Glutamatergic neuron (in vitro differentiated cells): Measurements from ENCODE around the gene PMM1. TPM values are rescaled to one million over a fixed set of nuclear protein-coding genes. Genes with fewer than 3 reads are reported as not detected.

Source experiments
- DNase-seq: peaks from one replicate; pipeline ENCODE4 v3.0.0; 2022
- H3K27ac Mint-ChIP-seq: one replicate; pipeline ENCODE4 v1.8.0; 2020; ENCODE audit warnings: mild to moderate bottlenecking, mixed read lengths, inconsistent platforms; ENCODE audit not compliant: unreplicated experiment
- H3K27me3 Mint-ChIP-seq: one replicate; pipeline ENCODE4 v1.8.0; 2020; ENCODE audit warnings: mild to moderate bottlenecking, moderate library complexity, mixed read lengths, inconsistent platforms; ENCODE audit not compliant: unreplicated experiment
- H3K36me3 Mint-ChIP-seq: one replicate; pipeline ENCODE4 v1.8.0; 2020; ENCODE audit warnings: mild to moderate bottlenecking, mixed read lengths, inconsistent platforms; ENCODE audit not compliant: unreplicated experiment
- H3K4me1 Mint-ChIP-seq: one replicate; pipeline ENCODE4 v1.8.0; 2020; ENCODE audit warnings: mild to moderate bottlenecking, low read depth, mixed read lengths, inconsistent platforms; ENCODE audit not compliant: unreplicated experiment
- H3K4me3 Mint-ChIP-seq: one replicate; pipeline ENCODE4 v1.8.0; 2020; ENCODE audit warnings: mild to moderate bottlenecking, mixed read lengths, inconsistent platforms; ENCODE audit not compliant: unreplicated experiment
- H3K9me3 Mint-ChIP-seq: one replicate; pipeline ENCODE4 v1.8.0; 2020; ENCODE audit warnings: mild to moderate bottlenecking, moderate library complexity, mixed read lengths, inconsistent platforms; ENCODE audit not compliant: unreplicated experiment
- CTCF ChIP-seq: fragments of 200-600 bp; sonication (generic); IDR thresholded peaks from one replicate; pipeline ENCODE4 v1.5.0; 2021; ENCODE audit not compliant: partially characterized antibody, unreplicated experiment
- total RNA-seq: library from RNA; stranded (reverse); fragmentation: NEBNext Ultra II Directional; extraction: Animal tissue kit (Norgen Biotek cat#: 25700); gene quantifications from one replicate; pipeline ENCODE4 v1.2.1, GENCODE V29; 2021; ENCODE audit not compliant: unreplicated experiment

The PMM1 gene
- total RNA-seq, 1 donor from 2014 or later, result 35.0 TPM

GRCh38 chr22:41541484-41541883 is 48.2 kb downstream of the PMM1 start:
- TF ChIP-seq CTCF, result no peak
- no peaks in the 10 kb centered on the region for H3K9me3 Mint-ChIP-seq
- peak overlapping the region; percentile 0 for H3K27ac Mint-ChIP-seq
- DNase-seq, result no peak
- peak overlapping the region; percentile 8 for H3K4me3 Mint-ChIP-seq
- peaks cover 7% of the 10 kb centered on the region for H3K27me3 Mint-ChIP-seq
- H3K4me1 Mint-ChIP-seq, result peaks cover 10% of the 10 kb centered on the region
- H3K36me3 Mint-ChIP-seq, result no peaks in the 10 kb centered on the region

GRCh38 chr22:41540365-41540764 is 49.3 kb downstream of the PMM1 start:
- H3K27ac Mint-ChIP-seq, result no peak overlapping the region
- DNase-seq, result no peak
- H3K4me1 Mint-ChIP-seq, result peaks cover 10% of the 10 kb centered on the region
- no peaks in the 10 kb centered on the region for H3K9me3 Mint-ChIP-seq
- H3K4me3 Mint-ChIP-seq, result no peak overlapping the region
- H3K36me3 Mint-ChIP-seq, result no peaks in the 10 kb centered on the region
- H3K27me3 Mint-ChIP-seq, result peaks cover 7% of the 10 kb centered on the region
- no peak for TF ChIP-seq CTCF

- peaks cover 9% of the 10 kb centered on the region for H3K4me1 Mint-ChIP-seq
- no peak overlapping the region for H3K27ac Mint-ChIP-seq
- no peaks in the 10 kb centered on the region for H3K36me3 Mint-ChIP-seq
- H3K27me3 Mint-ChIP-seq, result peaks cover 8% of the 10 kb centered on the region
- H3K9me3 Mint-ChIP-seq, result no peaks in the 10 kb centered on the region
- no peak for DNase-seq
- H3K4me3 Mint-ChIP-seq, result no peak overlapping the region
- TF ChIP-seq CTCF, result no peak
Observed at GRCh38 chr22:41540006-41540315, 49.7 kb downstream of the PMM1 start.

- Mint-ChIP-seq H3K4me3 (no peak overlapping the region), H3K9me3 (no peaks in the 10 kb centered on the region), H3K4me1 (peaks cover 4% of the 10 kb centered on the region), H3K27me3 (peaks cover 10% of the 10 kb centered on the region), H3K36me3 (no peaks in the 10 kb centered on the region), H3K27ac (no peak overlapping the region)
- DNase-seq, result no peak
- no peak for TF ChIP-seq CTCF
Observed at GRCh38 chr22:41539146-41540005, 50.3 kb downstream of the PMM1 start.

GRCh38 chr22:41538583-41538982 is 51.1 kb downstream of the PMM1 start:
- peaks cover 4% of the 10 kb centered on the region for H3K4me1 Mint-ChIP-seq
- no peaks in the 10 kb centered on the region for H3K36me3 Mint-ChIP-seq
- H3K27ac Mint-ChIP-seq, result no peak overlapping the region
- TF ChIP-seq CTCF, result no peak
- H3K4me3 Mint-ChIP-seq, result no peak overlapping the region
- peaks cover 10% of the 10 kb centered on the region for H3K27me3 Mint-ChIP-seq
- no peaks in the 10 kb centered on the region for H3K9me3 Mint-ChIP-seq
- DNase-seq, result no peak
